K562 (cell line): ENCODE results near the gene SPNS2. TPM values are rescaled to one million over a fixed set of nuclear protein-coding genes. Genes with fewer than 3 reads are reported as not detected.

Source experiments
- ATAC-seq: fragments of 200-7000 bp; cut with Tn5 transposase; 3 replicates; pipeline ENCODE4 v1.9.1; 2020; ENCODE audit warnings: moderate library complexity
- BruUV-seq: library from RNA; stranded (reverse); fragments of 400-500 nt; replicated peaks from 2 replicates; lab custom pipeline; 2021; lab: Mats Ljungman, UMichigan
- CTCF ChIA-PET: fragments of 300-600 bp; formaldehyde crosslinking; extraction: SDS; loops from one replicate; lab custom pipeline; 2021; ENCODE audit warnings: low intra/inter-chr PET ratio; lab: Yijun Ruan, JAX
- POLR2A ChIA-PET: fragments of 300-600, 350-650 bp; sonication (Branson Sonifier 250); formaldehyde crosslinking; extraction: SDS; loops from one replicate; lab custom pipeline; 2021; ENCODE audit warnings: antibody characterized with exemption, inconsistent platforms; lab: Yijun Ruan, JAX
- DNase-seq, 4 experiments: peaks; one replicate each; pipeline versions ENCODE4 v3.0.0 to v3.0.0-alpha.2; 2011 to 2018; ENCODE audit warnings: low spot score in 3 of 4, mixed read lengths in 3 of 4; ENCODE audit errors: extremely low read depth in 1 of 4
- FAIRE-seq: peaks from 2 replicates; lab custom pipeline; 2011; peaks lifted over from hg19 to GRCh38; lab: Jason Lieb, UNC
- H2AFZ ChIP-seq: 2 replicates; pipeline ENCODE4 v1.6.0; 2011; ENCODE audit warnings: low read depth, low read length, control low read depth, inconsistent platforms
- H3K27ac ChIP-seq: fragments of 200-600 bp; 3 replicates; pipeline ENCODE4 v1.8.0; 2011; ENCODE audit warnings: low read depth, mild to moderate bottlenecking, control low read depth, inconsistent platforms, low read length, moderate library complexity, mixed read lengths; ENCODE audit errors: extremely low read depth
- H3K27me3 ChIP-seq, 2 experiments: fragments of 300-600 bp in 1 of 2; 2 replicates in 1 of 2; 3 replicates in 1 of 2; pipeline versions ENCODE4 v1.6.0 to v1.8.0; 2011; ENCODE audit warnings: inconsistent platforms in 2 of 2, low read length in 2 of 2, mild to moderate bottlenecking in 1 of 2, mixed read lengths in 1 of 2, moderate library complexity in 1 of 2; ENCODE audit not compliant: control insufficient read depth in 2 of 2, insufficient read depth in 2 of 2
- H3K36me3 ChIP-seq: fragments of 300-600 bp; 3 replicates; pipeline ENCODE4 v1.8.0; 2011; ENCODE audit warnings: mild to moderate bottlenecking, low read length, inconsistent platforms; ENCODE audit not compliant: control insufficient read depth, insufficient read depth
- H3K4me1 ChIP-seq, 2 experiments: fragments of 200-600 bp in 1 of 2; replicated peaks in 1 of 2; 2 replicates in 1 of 2; 3 replicates in 1 of 2; pipeline versions ENCODE4 v1.5.1 to v1.8.0; 2011; ENCODE audit warnings: inconsistent platforms in 2 of 2, low read length in 2 of 2, mild to moderate bottlenecking in 1 of 2, mixed read lengths in 1 of 2, moderate library complexity in 1 of 2; ENCODE audit not compliant: control insufficient read depth in 2 of 2, insufficient read depth in 2 of 2
- H3K4me2 ChIP-seq: 2 replicates; pipeline ENCODE4 v1.6.1; 2011; ENCODE audit warnings: low read length, control low read depth, inconsistent platforms, mixed read lengths; ENCODE audit not compliant: insufficient read depth
- H3K4me3 ChIP-seq: fragments of 200-600 bp; sonication (generic), shearing (Covaris generic); 2 replicates; pipeline ENCODE4 v1.5.1; 2016; ENCODE audit warnings: control low read depth, inconsistent platforms
- H3K79me2 ChIP-seq: fragments of 200-600 bp; 3 replicates; pipeline ENCODE4 v1.8.0; 2011; ENCODE audit warnings: low read length, inconsistent platforms; ENCODE audit not compliant: control insufficient read depth, insufficient read depth
- H3K9ac ChIP-seq, 2 experiments: 2 replicates each; pipeline versions ENCODE4 v1.6.0 to v1.6.1; 2011; ENCODE audit warnings: low read depth in 2 of 2, low read length in 2 of 2, control low read depth in 1 of 2, inconsistent platforms in 1 of 2, mild to moderate bottlenecking in 1 of 2, mixed read lengths in 1 of 2; ENCODE audit not compliant: insufficient read depth in 1 of 2
- H3K9me1 ChIP-seq: one replicate; pipeline ENCODE4 v1.6.0; 2011; ENCODE audit warnings: inconsistent platforms, mild to moderate bottlenecking, low read length, moderate library complexity; ENCODE audit not compliant: control insufficient read depth, insufficient read depth
- H3K9me3 ChIP-seq: replicated peaks from 2 replicates; pipeline ENCODE4 v1.5.1; 2011; ENCODE audit warnings: low read depth, low read length, inconsistent platforms; ENCODE audit not compliant: control insufficient read depth, insufficient read depth
- H4K20me1 ChIP-seq: replicated peaks from 2 replicates; pipeline ENCODE4 v1.6.1; 2011; ENCODE audit warnings: low read length, inconsistent platforms, mixed read lengths; ENCODE audit not compliant: control insufficient read depth, insufficient read depth
- CREB3L1 ChIP-seq: fragments of 450-650 bp; IDR thresholded peaks from 2 replicates; pipeline ENCODE4 v1.6.1; 2014; ENCODE audit warnings: low read depth, mild to moderate bottlenecking, moderate library complexity, borderline replicate concordance
- CTBP1 ChIP-seq: fragments of 450-650 bp; IDR thresholded peaks from 2 replicates; pipeline ENCODE4 v1.6.1; 2016; ENCODE audit warnings: borderline replicate concordance
- FOXM1 ChIP-seq, 2 experiments: fragments of 450-650 bp in 1 of 2; sonication (generic) in 1 of 2; formaldehyde crosslinking in 1 of 2; IDR thresholded peaks; 2 replicates each; pipeline versions ENCODE4 v1.6.1 to v1.9.0; 2017 to 2022; ENCODE audit warnings: low read depth in 2 of 2, mild to moderate bottlenecking in 2 of 2, missing genetic modification reagents in 1 of 2, moderate library complexity in 1 of 2
- GATA2 ChIP-seq: sonication (generic); formaldehyde crosslinking; IDR thresholded peaks from 2 replicates; pipeline ENCODE4 v1.4.0; 2020; ENCODE audit warnings: mild to moderate bottlenecking, missing genetic modification reagents
- HNRNPL ChIP-seq: fragments of 200-400 bp; formaldehyde crosslinking; IDR thresholded peaks from 2 replicates; pipeline ENCODE4 v1.6.1; 2017; ENCODE audit warnings: low read depth, mild to moderate bottlenecking, low read length
- HNRNPLL ChIP-seq: fragments of 200-400 bp; formaldehyde crosslinking; IDR thresholded peaks from 2 replicates; pipeline ENCODE4 v1.6.1; 2017; ENCODE audit warnings: low read length, low read depth, mild to moderate bottlenecking; ENCODE audit not compliant: poor library complexity, severe bottlenecking
- MBD2 ChIP-seq: sonication (generic); IDR thresholded peaks from 2 replicates; pipeline ENCODE4 v1.6.1; 2016; ENCODE audit warnings: low read depth, borderline replicate concordance
- PREB ChIP-seq: sonication (generic); formaldehyde crosslinking; IDR thresholded peaks from 2 replicates; pipeline ENCODE4 v1.8.1; 2023; ENCODE audit warnings: mild to moderate bottlenecking, missing genetic modification reagents
- SREBF2 ChIP-seq: sonication (generic); formaldehyde crosslinking; IDR thresholded peaks from 2 replicates; pipeline ENCODE4 v1.4.0; 2020; ENCODE audit warnings: mild to moderate bottlenecking, missing genetic modification reagents
- TAF7 ChIP-seq: fragments of 450-650 bp; IDR thresholded peaks from 2 replicates; pipeline ENCODE4 v1.6.1; 2016; ENCODE audit warnings: missing genetic modification characterization, missing compliant biosample characterization
- TOE1 ChIP-seq, 2 experiments: fragments of 450-650 bp in 1 of 2; sonication (generic) in 1 of 2; formaldehyde crosslinking in 1 of 2; IDR thresholded peaks; 2 replicates each; pipeline versions ENCODE4 v1.7.1 to v1.8.0; 2016 to 2022; ENCODE audit warnings: borderline replicate concordance in 2 of 2, mild to moderate bottlenecking in 2 of 2, antibody characterized with exemption in 1 of 2, inconsistent platforms in 1 of 2, low read depth in 1 of 2, missing genetic modification reagents in 1 of 2, moderate library complexity in 1 of 2
- ZBTB26 ChIP-seq: fragments of 450-650 bp; formaldehyde crosslinking; IDR thresholded peaks from 2 replicates; pipeline ENCODE4 v1.4.0; 2022; ENCODE audit warnings: missing genetic modification characterization
- ZNF354B ChIP-seq: fragments of 250-450 bp; sonication (Bioruptor Pico); IDR thresholded peaks from 2 replicates; pipeline ENCODE4 v1.4.0; 2020
- WGBS: fragments of 100-300 bp; shearing (Covaris generic); methylation state at CpG from one replicate; pipeline ENCODE4 v1.1.6; 2016; ENCODE audit warnings: low coverage, mixed read lengths; ENCODE audit not compliant: insufficient coverage; ENCODE audit errors: missing lambda C conversion rate; 5-methylcytosine and 5-hydroxymethylcytosine counted together
- in situ Hi-C: fragments of 300-500 bp; cut with MboI; formaldehyde crosslinking; loops from 4 replicates; pipeline ENCODE4 v1.15.0; 2018; ENCODE audit warnings: inconsistent platforms, mixed read lengths
- intact Hi-C: fragments of 100-400 bp; cut with micrococcal nuclease; formaldehyde crosslinking; loops from 2 replicates; pipeline ENCODE4 v1.14.2; 2022
- polyA plus RNA-seq, 8 experiments: library from polyadenylated mRNA; depleted of rRNA in 4 of 8; stranded (reverse) in 5 of 8; unstranded in 3 of 8; fragments of >200 nt; fragmentation: Nextera tagmentation in 2 of 8; fragmentation: Illumina TruSeq in 1 of 8; extraction: Ambion mirVana in 2 of 8; extraction: Trizol in 1 of 8; gene quantifications; 2 replicates each; pipeline versions ENCODE4 v1.2.1 to v1.2.3, GENCODE V29; 2011 to 2014; ENCODE audit warnings: inconsistent platforms in 1 of 8, missing spikeins in 1 of 8
- total RNA-seq, 7 experiments: library from RNA; depleted of rRNA in 6 of 7; stranded (reverse); fragments of >200 nt in 6 of 7; fragmentation: Illumina TruSeq in 2 of 7; extraction: Trizol in 2 of 7; gene quantifications; 2 replicates each; pipeline versions ENCODE4 v1.2.1 to v1.2.3, GENCODE V29; 2011 to 2021; ENCODE audit warnings: low replicate concordance in 1 of 7

Gene SPNS2
- total and polyA plus RNA-seq, 9 of the 15 experiments (the other 6 are each of a cell fraction or from before 2014, with no cell fraction given), result 0.06 TPM; not detected in 8

DNA sequence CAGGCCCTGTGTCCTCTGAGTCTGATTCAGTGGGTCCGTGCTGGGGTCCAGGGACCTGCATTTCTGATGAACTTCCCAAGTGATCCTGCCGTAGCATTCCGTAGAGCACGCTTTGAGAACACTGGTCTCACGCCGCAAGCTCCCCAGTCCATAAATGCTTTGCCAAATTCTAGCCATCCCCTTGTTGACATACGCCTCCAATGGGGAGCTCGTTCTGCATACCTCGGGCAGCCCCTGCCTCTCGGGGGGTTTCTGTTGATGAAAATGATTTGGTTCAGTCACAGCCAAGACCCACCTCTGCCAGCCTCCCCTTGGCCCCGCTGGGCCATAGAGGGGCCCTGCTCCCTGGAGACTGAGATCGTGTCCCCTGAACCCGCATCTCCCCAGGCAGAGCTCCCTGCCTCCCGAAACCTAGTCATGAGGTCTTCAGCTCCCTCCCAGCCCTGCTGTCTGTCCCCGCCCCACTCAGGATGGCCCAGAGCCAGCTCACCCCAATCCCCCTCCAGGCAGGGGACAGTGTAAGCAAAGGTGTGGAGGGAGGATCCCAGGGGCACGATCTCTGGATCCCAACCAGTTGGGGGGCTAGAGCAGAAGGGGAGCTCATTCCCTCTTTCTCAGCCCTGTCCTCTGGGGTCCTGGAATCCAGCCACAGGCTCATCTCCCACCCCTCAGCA lies 16.2 kb upstream of the SPNS2 start (continued):
- TF ChIP-seq PREB (CRISPR knock-in tag) (no peak), CTBP1 (no peak)

GRCh38 chr17:4483012-4483840 lies 15.5 kb upstream of the SPNS2 start:
- BruUV-seq, result no TSS peak
- CTCF ChIA-PET, result no interaction called here
- Histone ChIP-seq H3K4me1 (no peaks in the 10 kb centered on the region), H4K20me1 (no peaks in the 10 kb centered on the region), H3K27ac (no peak overlapping the region), H3K4me2 (no peak overlapping the region), H3K9me1 (no peaks in the 10 kb centered on the region), H3K9me3 (no peaks in the 10 kb centered on the region), H3K27me3 (peaks cover 3 to 34% of the 10 kb centered on the region in 2 experiments; a peak in 4 of 5 replicates), H3K36me3 (no peaks in the 10 kb centered on the region), H3K79me2 (no peaks in the 10 kb centered on the region), H3K4me3 (no peak overlapping the region), H2AFZ (no peak overlapping the region), H3K9ac (no peak overlapping the region)
- intact Hi-C loops (no loop called here), in situ Hi-C loops (no loop called here)
- ATAC-seq (no peak), FAIRE-seq (no peak), DNase-seq (no peak)
- POLR2A ChIA-PET, result interaction anchor here (1.4 kb wide), 1 partner anchor 47 kb away, joined by 4 read pairs; no protein-coding TSS in a partner anchor
- 4% methylated on average over 7 of the region's 13 CpGs for WGBS
- TF ChIP-seq GATA2 (CRISPR knock-in tag) (no peak), SREBF2 (CRISPR knock-in tag) (no peak), HNRNPLL (no peak), TAF7 (no peak), TOE1 (IDR thresholded peaks at IDR 0.05; ENCODE audit: borderline replicate concordance) (no peak), TOE1 (CRISPR knock-in tag; IDR thresholded peaks at IDR 0.05; ENCODE audit: borderline replicate concordance, low read depth) (no peak), CREB3L1 (no peak), ZBTB26 (CRISPR knock-in tag) (no peak), HNRNPL (no peak), ZNF354B (CRISPR knock-in tag) (no peak), FOXM1 (IDR thresholded peaks at IDR 0.05; ENCODE audit: low read depth) (no peak), FOXM1 (CRISPR knock-in tag; IDR thresholded peaks at IDR 0.05; ENCODE audit: low read depth) (no peak), MBD2 (no peak)
